NCI-H2107 treated with DMSO at 0.1 percent for 48 hours (cell line): ENCODE results near the gene SWSAP1.
A peak's percentile ranks its signal among the peaks of the same experiment; 100 is the strongest.
"Not testable (repeated sequence)": the region's sequence is repeated elsewhere in the genome, so short reads cannot be mapped to it uniquely, and the experiment has no call there.

Experiments used
- DNase-seq: peaks from one replicate; lab custom pipeline; 2025; ENCODE audit not compliant: unreplicated experiment; lab: John Stamatoyannopoulos, UW

The SWSAP1 gene

DNA sequence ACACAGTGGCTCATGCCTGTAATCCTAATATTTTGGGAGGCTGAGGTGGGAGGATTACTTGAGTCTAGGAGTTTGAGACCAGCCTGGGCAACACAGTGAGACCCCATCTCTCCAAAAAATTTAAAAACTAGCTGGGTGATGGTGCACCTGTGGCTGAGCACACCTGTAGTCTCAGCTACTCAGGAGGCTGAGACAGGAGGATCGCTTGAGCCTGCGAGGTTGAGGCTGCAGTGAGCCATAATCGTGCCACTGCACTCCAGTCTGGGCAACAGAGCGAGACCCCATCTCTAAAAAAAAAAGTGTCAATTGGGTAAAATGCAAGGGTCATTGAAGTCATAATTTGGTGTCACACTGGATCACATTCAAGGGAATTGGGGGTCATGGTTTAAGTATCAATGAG, 20.4 kb upstream of the SWSAP1 start:
- not testable (repeated sequence) for DNase-seq

DNA sequence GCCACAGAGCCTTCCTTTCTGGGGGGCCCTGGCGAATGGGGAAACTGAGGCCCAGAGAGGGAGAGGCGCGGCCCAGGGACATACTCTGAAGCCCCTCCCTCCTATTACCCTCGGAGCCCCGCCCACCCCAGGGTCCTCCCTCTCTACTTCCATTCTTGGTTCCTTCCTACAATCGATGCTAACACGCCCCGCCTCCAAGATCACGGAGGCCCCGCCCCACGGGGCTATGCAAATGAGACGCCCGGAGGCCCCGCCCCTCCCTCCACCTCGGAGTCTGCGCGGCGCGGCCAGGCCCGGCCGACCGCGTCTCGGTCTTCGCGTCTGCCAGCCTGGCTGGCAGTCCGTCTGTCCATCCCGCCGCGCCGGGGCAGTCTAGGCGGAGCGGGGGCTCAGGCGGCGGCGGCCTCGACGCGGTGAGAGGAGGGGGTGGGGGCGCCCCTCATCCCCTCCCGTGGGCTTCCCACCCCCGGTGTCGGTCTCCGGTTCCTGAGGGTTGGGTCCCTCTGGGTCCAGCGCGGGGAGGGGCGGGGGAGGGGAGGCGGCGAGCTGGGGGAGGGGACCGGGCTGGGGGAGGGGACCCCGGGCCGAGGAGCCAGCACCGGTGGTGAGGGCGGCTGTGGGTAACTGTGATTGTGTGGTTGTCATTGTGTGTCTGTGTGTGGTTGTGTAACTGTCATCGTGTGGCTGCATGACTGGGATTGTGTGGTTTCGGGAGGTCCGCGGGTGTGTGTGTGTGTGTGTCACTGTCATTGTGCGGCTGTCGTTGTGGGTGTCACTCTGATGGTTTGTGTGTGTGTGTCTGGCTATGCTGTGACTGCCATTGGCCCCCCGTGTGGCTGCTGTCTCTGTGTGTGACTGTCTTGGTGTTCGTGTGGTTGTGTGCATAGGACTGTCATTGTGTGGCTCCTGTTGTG, 19.0 kb upstream of the SWSAP1 start, which contains the start of gene PLPPR2:
Gene PLPPR2, plus strand, starts transcription at position 273 of the 914 bp plus-strand sequence. CDS start 2,242 bp downstream, outside the sequence.
- no peak for DNase-seq

DNA sequence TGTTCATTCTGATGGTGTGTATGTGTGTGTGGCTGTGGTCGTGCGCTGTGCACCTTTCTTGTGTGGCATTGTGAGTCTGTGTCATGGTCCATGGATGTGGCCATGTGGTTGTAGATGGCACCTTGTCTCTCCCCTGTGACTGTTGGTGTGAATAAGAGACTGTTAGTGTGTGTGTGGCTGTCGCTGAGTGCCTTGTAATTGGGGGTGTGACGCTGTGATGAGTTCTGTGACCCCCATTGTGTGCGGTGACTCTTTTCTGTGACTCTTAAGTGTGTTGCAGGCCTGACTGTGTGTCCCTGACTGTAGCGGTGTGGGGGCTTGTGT, 18.4 kb upstream of the SWSAP1 start:
- DNase-seq = no peak

DNA sequence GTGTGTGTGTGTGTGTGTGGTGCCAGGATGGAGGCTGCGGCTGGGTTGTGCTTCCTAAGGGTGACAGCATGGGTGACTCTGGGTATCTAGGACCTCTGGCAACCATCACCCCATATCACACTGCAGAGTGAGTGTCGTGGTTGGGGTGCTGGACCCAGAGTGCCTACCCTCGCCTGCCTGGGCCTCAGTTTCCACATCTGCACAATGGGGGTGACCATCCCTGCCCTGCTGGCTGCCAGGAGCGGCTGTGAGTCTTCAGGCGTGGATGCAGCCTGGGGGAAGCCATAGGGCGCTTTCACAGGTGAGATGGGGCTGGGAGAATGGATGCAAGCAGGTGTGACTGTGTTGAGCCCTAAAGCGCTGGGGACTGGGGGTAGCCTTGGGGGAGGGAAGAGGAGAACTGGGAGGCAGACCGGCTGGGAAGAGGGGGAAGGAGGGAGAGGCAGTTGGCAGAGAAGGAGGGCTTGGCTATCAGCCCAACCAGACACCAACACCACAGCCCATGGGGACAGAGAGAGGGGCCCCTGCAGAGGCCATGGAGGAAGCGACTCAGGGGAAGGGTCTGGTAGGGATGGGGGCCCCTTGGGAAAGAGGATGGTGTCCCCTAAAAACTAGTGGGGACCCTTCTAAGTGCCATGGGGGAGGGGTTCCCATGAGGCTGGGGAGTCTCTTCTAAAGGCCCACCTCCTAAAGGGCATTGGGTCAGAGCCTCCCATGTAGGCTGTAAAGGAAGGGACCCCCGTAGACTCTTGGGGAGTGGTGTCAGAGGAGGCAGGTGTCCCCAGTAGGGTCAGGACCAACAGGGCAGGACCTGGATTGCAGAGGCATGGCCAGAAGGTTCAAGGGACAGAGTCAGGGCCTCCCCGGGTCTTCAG, 17.6 kb upstream of the SWSAP1 start:
- peak; percentile 16 for DNase-seq

DNA sequence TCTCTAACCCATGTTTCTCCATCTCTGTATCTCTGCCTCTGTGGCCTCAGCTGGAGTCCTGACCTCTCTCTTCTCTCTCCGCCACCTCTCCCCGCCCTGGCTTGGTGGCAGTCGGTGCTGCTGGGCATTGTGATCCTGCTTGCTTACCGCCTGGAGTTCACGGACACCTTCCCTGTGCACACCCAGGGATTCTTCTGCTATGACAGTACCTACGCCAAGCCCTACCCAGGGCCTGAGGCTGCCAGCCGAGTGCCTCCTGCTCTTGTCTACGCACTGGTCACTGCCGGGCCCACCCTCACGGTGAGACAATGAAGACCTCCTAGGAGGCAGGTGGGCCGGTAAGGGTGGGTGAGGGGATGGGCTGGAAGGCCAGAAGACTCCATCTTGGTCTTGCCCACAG, 15.0 kb upstream of the SWSAP1 start:
- DNase-seq = no peak

DNA sequence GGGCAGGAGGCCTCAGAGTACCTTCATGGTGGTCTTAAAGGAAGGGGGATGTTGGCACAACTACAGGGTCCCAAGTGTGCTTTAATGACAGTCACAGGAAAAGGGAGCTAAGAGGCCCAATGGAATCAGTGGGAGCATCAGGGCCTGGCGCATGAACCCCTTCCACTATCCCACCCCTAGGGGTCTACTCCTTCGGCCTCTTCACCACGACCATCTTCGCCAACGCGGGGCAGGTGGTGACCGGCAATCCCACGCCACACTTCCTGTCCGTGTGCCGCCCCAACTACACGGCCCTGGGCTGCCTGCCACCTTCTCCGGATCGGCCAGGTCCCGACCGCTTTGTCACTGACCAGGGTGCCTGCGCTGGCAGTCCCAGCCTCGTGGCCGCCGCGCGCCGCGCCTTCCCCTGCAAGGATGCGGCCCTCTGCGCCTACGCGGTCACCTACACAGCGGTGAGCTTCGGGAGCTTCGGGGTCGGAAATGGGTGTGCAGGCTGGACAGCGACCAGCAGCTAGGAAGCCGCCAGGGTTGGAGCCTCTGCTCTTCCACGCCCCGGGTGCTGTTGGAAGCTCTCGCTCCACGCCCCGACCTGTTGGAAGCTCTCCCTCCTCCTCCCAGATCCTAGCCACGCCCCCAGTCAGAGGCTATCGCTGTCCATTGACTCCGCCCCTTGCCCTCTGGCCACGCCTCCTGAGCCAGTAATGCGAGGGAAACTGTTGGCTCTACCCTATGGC, 13.3 kb upstream of the SWSAP1 start:
- DNase-seq = no peak

DNA sequence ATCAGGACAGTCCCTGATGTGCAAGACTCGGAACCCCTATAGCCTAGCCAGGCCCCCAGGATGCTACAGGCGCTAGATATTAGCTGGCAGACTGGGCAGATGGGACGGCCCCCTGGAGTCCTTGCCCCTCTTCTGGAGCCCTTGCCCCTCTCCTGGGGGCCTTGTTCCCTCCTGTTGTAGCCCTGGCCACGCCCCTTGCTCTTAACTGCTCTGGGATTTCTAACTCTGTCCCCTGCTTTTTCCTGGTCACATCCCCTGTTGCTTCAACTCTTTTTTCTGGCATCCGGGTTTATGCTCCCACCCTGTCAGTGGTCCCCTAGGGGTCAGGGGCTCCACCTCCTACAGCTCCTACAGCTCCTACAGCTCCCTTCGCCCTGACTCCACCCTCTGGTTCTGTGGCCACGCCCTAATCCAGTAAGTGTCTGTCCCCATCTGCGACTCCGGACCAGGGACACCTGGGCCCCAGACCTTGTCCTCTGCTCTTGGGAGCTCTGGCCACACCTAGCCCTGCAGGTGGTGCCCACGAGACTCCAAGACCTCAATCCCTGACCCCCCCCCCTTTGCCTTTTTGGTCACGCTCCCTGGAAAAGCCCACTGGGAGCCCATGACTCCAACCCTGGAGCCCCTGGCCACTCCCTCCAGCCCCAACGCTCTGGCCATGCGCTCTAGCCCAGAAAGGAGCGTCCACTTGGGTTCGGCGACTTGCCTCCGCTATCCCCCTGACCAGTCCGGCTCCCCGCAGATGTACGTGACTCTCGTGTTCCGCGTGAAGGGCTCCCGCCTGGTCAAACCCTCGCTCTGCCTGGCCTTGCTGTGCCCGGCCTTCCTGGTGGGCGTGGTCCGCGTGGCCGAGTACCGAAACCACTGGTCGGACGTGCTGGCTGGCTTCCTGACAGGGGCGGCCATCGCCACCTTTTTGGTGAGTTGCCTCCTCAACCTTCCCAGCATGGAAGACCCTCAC, 12.4 kb upstream of the SWSAP1 start:
- DNase-seq = no peak

DNA sequence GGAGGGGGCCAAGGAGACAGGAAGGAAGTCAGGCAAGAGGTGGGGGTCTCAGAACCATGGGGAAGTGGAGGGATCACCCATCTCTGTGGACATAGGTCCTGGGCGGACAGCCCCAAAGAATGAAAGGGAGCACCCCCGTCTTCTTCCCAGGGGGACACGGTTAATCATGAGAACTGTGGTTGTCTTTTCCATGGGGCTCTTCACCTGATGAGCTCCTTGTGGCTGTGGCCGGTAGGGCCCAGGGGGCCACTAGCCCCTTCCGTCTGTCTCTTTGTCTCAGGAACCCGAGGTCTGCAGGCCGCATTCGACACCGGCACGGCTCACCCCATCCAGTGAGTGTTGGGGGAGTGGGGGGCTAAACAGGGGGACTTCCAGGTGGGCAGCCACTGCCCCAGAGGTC, 10.6 kb upstream of the SWSAP1 start:
- no peak for DNase-seq

DNA sequence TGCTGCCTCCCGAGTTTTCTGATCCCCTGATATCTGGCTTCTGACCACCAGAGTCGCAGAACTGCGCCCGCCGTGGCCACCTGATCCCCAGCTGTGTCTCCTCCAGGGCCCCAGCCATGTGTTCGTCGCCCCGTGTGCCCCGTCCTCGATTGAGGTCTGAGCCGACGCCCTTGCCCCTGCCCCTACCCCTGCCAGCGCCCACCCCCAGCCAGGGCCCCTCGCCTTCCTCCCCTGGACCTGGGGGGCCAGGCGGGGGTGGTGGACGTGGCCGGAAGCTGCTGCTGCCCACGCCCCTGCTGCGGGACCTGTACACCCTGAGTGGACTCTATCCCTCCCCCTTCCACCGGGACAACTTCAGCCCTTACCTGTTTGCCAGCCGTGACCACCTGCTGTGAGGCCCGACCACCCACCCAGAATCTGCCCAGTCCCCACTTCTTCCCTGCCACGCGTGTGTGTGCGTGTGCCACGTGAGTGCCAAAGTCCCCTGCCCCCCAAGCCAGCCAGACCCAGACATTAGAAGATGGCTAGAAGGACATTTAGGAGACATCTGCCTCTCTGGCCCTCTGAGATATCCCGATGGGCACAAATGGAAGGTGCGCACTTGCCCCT, 10.1 kb upstream of the SWSAP1 start:
- no peak for DNase-seq

DNA sequence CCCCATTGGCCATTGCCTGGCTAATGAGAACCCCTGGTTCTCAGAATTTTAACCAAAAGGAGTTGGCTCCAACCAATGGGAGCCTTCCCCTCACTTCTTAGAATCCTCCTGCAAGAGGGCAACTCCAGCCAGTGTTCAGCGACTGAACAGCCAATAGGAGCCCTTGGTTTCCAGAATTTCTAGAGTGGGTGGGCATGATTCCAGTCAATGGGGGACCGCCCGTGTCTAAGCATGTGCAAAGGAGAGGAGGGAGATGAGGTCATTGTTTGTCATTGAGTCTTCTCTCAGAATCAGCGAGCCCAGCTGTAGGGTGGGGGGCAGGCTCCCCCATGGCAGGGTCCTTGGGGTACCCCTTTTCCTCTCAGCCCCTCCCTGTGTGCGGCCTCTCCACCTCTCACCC, 9.5 kb upstream of the SWSAP1 start:
- DNase-seq = no peak

DNA sequence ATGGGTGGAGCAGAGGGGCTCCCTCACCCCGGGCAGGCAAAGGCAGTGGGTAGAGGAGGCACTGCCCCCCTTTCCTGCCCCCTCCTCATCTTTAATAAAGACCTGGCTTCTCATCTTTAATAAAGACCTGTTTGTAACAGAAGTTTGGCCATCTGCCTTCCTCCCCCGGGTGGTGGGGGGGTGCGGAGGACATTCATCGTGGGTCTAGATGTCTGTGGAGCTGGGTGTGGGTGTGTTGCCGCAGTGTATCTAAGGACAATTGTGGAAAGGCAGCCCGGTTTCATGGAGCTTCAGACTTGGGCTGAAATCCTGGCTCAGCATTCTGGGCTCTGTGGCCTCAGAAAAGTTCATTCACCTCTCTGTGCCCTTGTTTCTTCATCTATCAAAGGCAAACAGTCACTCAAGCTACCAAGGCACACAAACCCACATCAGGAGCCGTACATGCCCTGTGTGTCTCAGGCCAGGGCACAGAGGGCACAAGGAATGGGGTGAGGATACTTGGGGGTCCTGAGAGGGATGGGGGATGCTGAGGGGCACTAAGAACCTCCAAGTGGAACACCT, 8.8 kb upstream of the SWSAP1 start:
- no peak for DNase-seq

DNA sequence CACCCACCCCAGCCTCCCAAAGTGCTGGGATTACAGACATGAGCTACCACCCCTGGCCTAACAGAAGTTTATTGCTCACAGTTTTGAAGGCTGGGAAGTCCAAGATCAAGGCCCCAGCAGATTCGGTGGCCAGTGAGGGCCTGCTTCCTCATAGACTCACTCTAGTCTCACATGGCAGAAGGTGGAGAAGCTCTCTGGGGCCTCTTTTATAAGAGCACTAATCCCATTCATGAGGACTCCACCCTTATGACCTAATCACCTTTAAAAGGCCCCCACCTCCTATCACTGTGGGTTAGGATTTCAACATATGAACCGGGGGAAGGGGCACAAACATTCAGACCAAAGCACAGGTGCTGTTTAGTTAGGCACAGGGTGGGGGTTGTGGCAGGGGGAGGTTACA, 6.9 kb upstream of the SWSAP1 start:
- DNase-seq = no peak

DNA sequence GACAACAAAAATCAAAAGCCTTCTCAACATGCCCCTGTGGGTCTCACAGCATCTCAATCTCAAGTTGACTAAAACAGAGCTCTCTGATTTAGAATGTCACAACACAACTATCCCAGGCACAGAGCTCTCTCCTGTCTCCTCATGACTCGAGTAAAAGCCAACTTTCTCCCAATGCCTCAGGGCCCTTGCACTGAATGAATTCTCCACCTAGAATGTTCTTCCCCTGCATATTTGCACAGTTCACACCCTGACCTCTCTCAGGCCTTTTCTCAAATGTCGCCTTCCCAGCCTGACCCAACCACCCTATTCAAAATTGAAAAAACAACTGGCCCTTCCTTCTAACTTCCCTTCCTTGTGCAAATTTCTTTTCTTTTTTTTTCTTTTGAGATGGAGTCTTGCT, 3.7 kb upstream of the SWSAP1 start:
- no peak for DNase-seq

DNA sequence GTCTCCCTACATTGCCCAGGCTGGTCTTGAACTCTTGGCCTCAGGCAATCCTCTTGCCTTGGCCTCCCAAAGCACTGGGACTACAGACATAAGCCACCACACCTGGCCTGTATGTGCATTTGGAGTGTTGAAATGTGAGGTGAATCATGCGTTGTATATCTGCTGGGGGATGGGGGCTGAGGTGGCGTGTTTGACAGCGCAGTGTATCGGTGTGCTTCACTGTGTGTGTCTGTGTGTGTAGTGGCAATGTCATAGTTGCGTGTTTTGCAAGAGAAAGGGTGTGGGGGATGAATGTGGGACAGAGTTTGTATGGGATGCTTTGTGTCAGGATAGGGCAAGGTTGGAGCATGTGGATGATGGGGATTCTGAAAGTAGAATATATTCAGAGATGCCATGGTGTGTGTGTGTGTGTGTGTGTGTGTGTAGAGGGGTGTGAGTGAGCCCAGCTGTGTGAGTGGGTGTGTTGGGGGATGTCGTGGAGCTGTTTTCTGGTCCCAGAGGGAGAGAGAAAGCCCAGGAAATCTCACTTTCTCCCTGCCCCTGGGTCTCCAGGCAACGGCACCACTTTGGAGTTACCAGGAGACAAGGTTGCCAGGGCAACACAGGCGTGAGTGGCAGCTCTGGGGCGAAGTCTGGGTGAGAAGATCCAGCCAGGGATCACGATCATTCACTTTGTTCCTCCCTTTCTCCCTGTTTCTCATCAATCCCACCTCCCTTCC, 1.1 kb upstream of the SWSAP1 start:
- peak; percentile 75 for DNase-seq

DNA sequence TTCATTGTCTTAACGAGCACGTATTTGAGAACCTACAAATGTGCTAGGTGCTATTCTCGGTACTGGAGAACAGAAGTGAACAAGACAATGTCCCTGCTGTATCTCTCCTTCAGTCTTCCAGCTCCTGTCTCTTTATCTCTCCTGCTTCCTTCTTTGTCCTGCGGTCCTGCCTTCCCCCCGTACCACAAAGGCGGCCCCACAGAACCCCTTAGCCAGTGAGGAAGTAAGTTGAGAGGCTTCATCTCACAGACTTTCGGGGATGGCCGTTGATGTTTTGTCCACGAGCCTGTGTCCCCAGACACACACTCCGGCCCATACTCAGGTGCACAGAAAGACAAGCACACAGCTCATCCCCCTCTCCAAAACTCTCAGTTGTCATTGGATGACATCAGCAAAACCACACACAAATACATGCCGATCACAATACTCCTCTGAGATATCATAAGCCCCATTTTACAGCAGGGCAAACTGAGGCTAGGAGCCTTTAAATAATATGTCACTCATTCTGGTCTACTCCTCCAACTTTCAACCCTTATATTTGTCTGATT, 507 bp upstream of the SWSAP1 start:
- no peak for DNase-seq

DNA sequence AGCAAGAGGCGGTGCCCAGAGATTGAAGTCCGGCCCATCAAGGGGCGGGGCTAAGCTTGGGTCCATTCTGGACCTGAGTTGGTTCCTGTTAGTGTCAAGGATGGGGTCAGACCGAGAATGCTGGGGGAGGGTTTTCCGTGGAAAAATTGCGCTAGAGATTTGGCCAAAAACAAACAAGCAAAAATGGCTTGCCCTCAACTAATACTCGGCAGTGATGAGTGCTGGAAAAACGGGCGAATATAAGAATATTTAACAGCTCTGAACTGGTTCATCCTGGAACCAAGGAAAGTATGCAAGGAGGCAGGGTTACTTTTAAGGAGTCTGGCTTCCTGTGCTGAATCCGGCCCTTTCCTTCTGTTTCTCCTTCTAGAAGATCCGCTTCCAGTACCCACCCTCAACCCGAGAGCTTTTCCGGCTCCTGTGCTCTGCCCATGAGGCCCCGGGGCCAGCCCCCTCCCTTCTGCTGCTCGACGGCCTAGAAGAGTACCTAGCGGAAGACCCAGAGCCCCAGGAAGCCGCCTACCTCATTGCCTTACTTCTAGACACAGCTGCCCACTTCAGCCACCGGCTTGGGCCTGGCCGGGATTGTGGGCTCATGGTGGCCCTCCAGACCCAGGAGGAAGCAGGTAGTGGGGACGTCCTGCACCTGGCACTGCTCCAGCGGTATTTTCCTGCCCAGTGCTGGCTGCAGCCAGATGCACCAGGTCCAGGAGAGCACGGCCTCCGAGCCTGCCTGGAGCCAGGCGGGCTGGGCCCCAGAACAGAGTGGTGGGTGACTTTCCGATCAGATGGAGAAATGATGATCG, 880 bp downstream of the SWSAP1 start:
- peak; percentile 36 for DNase-seq

DNA sequence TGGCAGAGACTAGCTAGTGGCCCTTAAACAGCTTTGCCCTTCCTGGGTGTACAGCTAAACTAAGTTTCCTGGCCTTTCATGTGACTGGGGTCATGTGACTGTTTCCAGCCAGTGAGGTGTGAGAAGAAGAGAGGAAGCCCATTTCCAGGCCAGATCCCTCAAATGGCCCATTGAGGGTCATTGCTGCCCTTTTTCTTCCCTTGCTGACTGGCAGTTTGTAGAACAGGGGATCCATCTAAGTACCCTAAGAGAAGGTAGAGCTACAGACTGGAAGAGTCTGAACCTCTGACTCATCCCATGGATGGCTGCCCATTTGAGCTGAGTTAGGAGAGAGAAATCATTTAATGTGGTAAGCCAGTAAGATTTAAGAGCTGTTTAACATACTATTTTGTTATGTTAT, 2.8 kb downstream of the SWSAP1 start:
- no peak for DNase-seq

DNA sequence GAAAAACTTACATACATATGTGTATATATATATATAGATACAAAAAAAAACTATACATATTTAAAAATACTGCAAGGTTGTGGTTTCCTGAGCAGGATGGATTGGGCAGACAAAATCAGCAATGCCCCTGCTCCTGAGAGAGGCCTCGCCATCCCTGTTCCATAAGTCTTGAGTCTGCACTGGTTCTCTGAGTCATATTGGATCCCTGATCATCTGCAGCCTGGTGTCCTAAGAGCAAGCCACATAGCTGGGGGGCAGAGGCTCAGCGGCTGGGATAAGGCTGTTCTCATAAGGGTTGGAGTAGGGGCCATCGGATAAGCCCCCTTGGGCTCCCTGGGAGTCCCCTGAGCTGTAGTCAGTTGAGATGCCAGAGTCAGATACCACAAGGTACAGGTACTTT, 3.3 kb downstream of the SWSAP1 start:
- DNase-seq = no peak
